Panc1 (cell line): Measurements from ENCODE around the gene WDR64.

Experiments
- CTCF ChIP-seq: fragments of 450-650 bp; IDR thresholded peaks from 2 replicates; pipeline ENCODE4 v1.5.1; 2017; ENCODE audit warnings: mild to moderate bottlenecking
- POLR2AphosphoS5 ChIP-seq: IDR thresholded peaks from 2 replicates; pipeline ENCODE4 v1.6.1; 2012; ENCODE audit warnings: mild to moderate bottlenecking, low read depth, low read length, moderate library complexity
- REST ChIP-seq, 2 experiments: IDR thresholded peaks; 2 replicates each; pipeline ENCODE4 v1.6.1; 2011 to 2012; ENCODE audit warnings: low read depth in 2 of 2, control low read depth in 1 of 2, low read length in 1 of 2, mild to moderate bottlenecking in 1 of 2, moderate library complexity in 1 of 2; ENCODE audit not compliant: insufficient read depth in 1 of 2
- SIN3A ChIP-seq: IDR thresholded peaks from 2 replicates; pipeline ENCODE4 v1.6.1; 2012; ENCODE audit warnings: low read depth, mild to moderate bottlenecking, low read length, moderate library complexity, borderline replicate concordance; ENCODE audit not compliant: insufficient read depth
- TCF7L2 ChIP-seq: IDR thresholded peaks from 2 replicates; pipeline ENCODE4 v1.6.1; 2011; ENCODE audit warnings: mild to moderate bottlenecking, low read depth, low read length, inconsistent platforms

GRCh38 chr1:241789061-241789460, 137.0 kb downstream of the WDR64 start:
- TF ChIP-seq CTCF: no peak
- TF ChIP-seq REST (IDR thresholded peaks at IDR 0.05; ENCODE audit: insufficient read depth in 1 of 2, low read depth in 2 of 2, low read length in 1 of 2): no peak
- TF ChIP-seq TCF7L2: no peak
- TF ChIP-seq SIN3A: no peak
- no peak for TF ChIP-seq POLR2AphosphoS5
